HFFc6 (cell line): ENCODE data around the gene PRKAG2. TPM values are rescaled to one million over a fixed set of nuclear protein-coding genes. Genes with fewer than 3 reads are reported as not detected.

Experiments
- DNase-seq: peaks from one replicate; pipeline ENCODE4 v3.0.0-alpha.2; 2018
- H3K27ac Mint-ChIP-seq: 2 replicates; pipeline ENCODE4 v1.8.0; 2020; ENCODE audit warnings: mild to moderate bottlenecking, mixed read lengths
- H3K27me3 Mint-ChIP-seq: 2 replicates; pipeline ENCODE4 v1.8.0; 2021; ENCODE audit warnings: mild to moderate bottlenecking, moderate library complexity, mixed read lengths; ENCODE audit not compliant: insufficient read depth
- H3K36me3 Mint-ChIP-seq: 2 replicates; pipeline ENCODE4 v1.8.0; 2021; ENCODE audit warnings: low read depth, mixed read lengths
- H3K4me1 Mint-ChIP-seq: 2 replicates; pipeline ENCODE4 v1.8.0; 2020; ENCODE audit warnings: low read depth, mixed read lengths
- H3K4me3 Mint-ChIP-seq: 2 replicates; pipeline ENCODE4 v1.8.0; 2020; ENCODE audit warnings: mild to moderate bottlenecking, moderate library complexity, mixed read lengths
- H3K9me3 Mint-ChIP-seq: 2 replicates; pipeline ENCODE4 v1.8.0; 2020; ENCODE audit warnings: mild to moderate bottlenecking, mixed read lengths
- CTCF ChIP-seq: fragments of 200-600 bp; sonication (generic); IDR thresholded peaks from 2 replicates; pipeline ENCODE4 v1.5.0; 2021; ENCODE audit warnings: antibody characterized with exemption, mild to moderate bottlenecking
- long read RNA-seq: library from polyadenylated mRNA; unstranded; transcript quantifications from one replicate; pipeline ENCODE4 v2.0.0, GENCODE V29; 2019
- total RNA-seq, 6 experiments: library from RNA; stranded (reverse); fragmentation: NEBNext Ultra II Directional; extraction: Animal tissue kit (Norgen Biotek cat#: 25700); gene quantifications; 2 replicates in 1 of 6; 3 replicates in 5 of 6; pipeline ENCODE4 v1.2.3, GENCODE V29; 2021

The PRKAG2 gene
- 10 to 100 TPM; 15.1 to 19.2 (median 18.4) TPM for total RNA-seq
- long read RNA-seq, transcript PRKAG2-203 (12 exons, 2,318 nt), result major isoform, 6 of 11 reads
- long read RNA-seq, partial matches to known transcripts, result 1 of 11 reads
- long read RNA-seq, other reads (novel, unspliced or antisense), result 4 of 11 reads

GRCh38 chr7:151876899-151877777, at the start of gene PRKAG2:
Gene PRKAG2 (minus strand): TSS chr7:151877115. CDS start chr7:151876620, 495 bp downstream.
- H3K9me3 Mint-ChIP-seq, result no peaks in the 10 kb centered on the region
- H3K36me3 Mint-ChIP-seq, result no peaks in the 10 kb centered on the region
- peaks cover 15% of the 10 kb centered on the region for H3K4me1 Mint-ChIP-seq
- DNase-seq, result no peak
- H3K27me3 Mint-ChIP-seq, result peaks cover 44% of the 10 kb centered on the region
- H3K27ac Mint-ChIP-seq, result no peak within 1 kb of the TSS
- H3K4me3 Mint-ChIP-seq, result peak within 1 kb of the TSS; percentile 86
- no peak; the same call in 1 of the 2 replicates for TF ChIP-seq CTCF

- DNase-seq, result no peak
- TF ChIP-seq CTCF, result no peak
- H3K27me3 Mint-ChIP-seq, result peaks cover 51% of the 10 kb centered on the region
- no peaks in the 10 kb centered on the region for H3K36me3 Mint-ChIP-seq
- peaks cover 9% of the 10 kb centered on the region; the same call in 1 of the 2 replicates for H3K4me1 Mint-ChIP-seq
- no peak overlapping the region for H3K27ac Mint-ChIP-seq
- H3K9me3 Mint-ChIP-seq, result no peaks in the 10 kb centered on the region
- no peak overlapping the region for H3K4me3 Mint-ChIP-seq
These were observed 49.4 kb upstream of the PRKAG2 start for GRCh38 chr7:151926336-151926712.

- Mint-ChIP-seq H3K4me3 (no peak overlapping the region; the same call in 1 of the 2 replicates), H3K36me3 (no peaks in the 10 kb centered on the region), H3K27ac (no peak overlapping the region), H3K4me1 (peaks cover 9% of the 10 kb centered on the region; the same call in 1 of the 2 replicates), H3K27me3 (peaks cover 53% of the 10 kb centered on the region), H3K9me3 (no peaks in the 10 kb centered on the region)
- DNase-seq, result no peak
- no peak for TF ChIP-seq CTCF
These were observed 48.8 kb upstream of the PRKAG2 start for GRCh38 chr7:151925446-151926335.

GRCh38 chr7:151924508-151924907, 47.6 kb upstream of the PRKAG2 start:
- no peak overlapping the region for H3K27ac Mint-ChIP-seq

More at GRCh38 chr7:151924508-151924907, 47.6 kb upstream of the PRKAG2 start:
- Mint-ChIP-seq H3K9me3 (no peaks in the 10 kb centered on the region), H3K4me3 (no peak overlapping the region), H3K36me3 (no peaks in the 10 kb centered on the region), H3K4me1 (peaks cover 9% of the 10 kb centered on the region; the same call in 1 of the 2 replicates), H3K27me3 (peaks cover 43% of the 10 kb centered on the region)
- no peak for DNase-seq
- TF ChIP-seq CTCF, result no peak
